Esophagus squamous epithelium (tissue), 4 donors: ENCODE results near the gene SLN.

ENCODE experiments used
- CTCF ChIP-seq, 6 experiments: fragments of 450-650 bp in 4 of 6; fragments of 200-600 bp in 2 of 6; sonication (generic) in 2 of 6; IDR thresholded peaks; one replicate each; pipeline ENCODE4 v1.5.1; 2016 to 2019; ENCODE audit warnings: antibody characterized with exemption in 6 of 6, mild to moderate bottlenecking in 4 of 6, moderate library complexity in 4 of 6
- POLR2A ChIP-seq, 4 donors: fragments of 450-650 bp; IDR thresholded peaks; one replicate each; pipeline ENCODE4 v1.6.1; 2017; ENCODE audit warnings: antibody characterized with exemption in 4 of 4, mild to moderate bottlenecking in 4 of 4, moderate library complexity in 3 of 4

GRCh38 chr11:107736546-107736945, 24.7 kb upstream of the SLN start:
- TF ChIP-seq CTCF (IDR thresholded peaks at IDR 0.05) (no peak), POLR2A (IDR thresholded peaks at IDR 0.05) (no peak)
